ENCODE data around the gene CXCR5. TPM values are rescaled to one million over a fixed set of nuclear protein-coding genes. Genes with fewer than 3 reads are reported as not detected.
A peak's percentile ranks its signal among the peaks of the same experiment; 100 is the strongest.

The CXCR5 gene
- total RNA-seq, 1 experiment from 2014 or later: not detected

- DNase-seq (ENCODE audit: unreplicated experiment): no peak
- ChIA-PET CTCF (no interaction called here), POLR2A (no interaction called here)
- H3K27ac Mint-ChIP-seq (ENCODE audit: low read depth, unreplicated experiment): no peak overlapping the region
- H3K4me1 Mint-ChIP-seq (ENCODE audit: insufficient read depth, unreplicated experiment): peaks cover 4% of the 10 kb centered on the region
- no peaks in the 10 kb centered on the region for H3K27me3 Mint-ChIP-seq (ENCODE audit: insufficient read depth, unreplicated experiment)
- H3K9me3 Mint-ChIP-seq (ENCODE audit: unreplicated experiment): no peaks in the 10 kb centered on the region
- TSS peak; percentile 5 for BruUV-seq (replicated peaks)
- H3K36me3 Mint-ChIP-seq (ENCODE audit: insufficient read depth, unreplicated experiment): peaks cover 79% of the 10 kb centered on the region
- H3K4me3 Mint-ChIP-seq (ENCODE audit: unreplicated experiment): no peak overlapping the region
- intact Hi-C loops (cut with micrococcal nuclease): no loop called here
- no peak for TF ChIP-seq CTCF (IDR thresholded peaks at IDR 0.05; ENCODE audit: unreplicated experiment)
Measured at GRCh38 chr11:118896921-118897591, 13.4 kb downstream of the CXCR5 start.

- DNase-seq (ENCODE audit: unreplicated experiment): no peak
- intact Hi-C loops (cut with micrococcal nuclease): no loop called here
- no peak overlapping the region for H3K27ac Mint-ChIP-seq (ENCODE audit: low read depth, unreplicated experiment)
Measured at GRCh38 chr11:118897721-118898310, 14.1 kb downstream of the CXCR5 start.

GRCh38 chr11:118898400-118899295 lies 15.0 kb downstream of the CXCR5 start:
- CTCF ChIA-PET: interaction anchor here (1.0 to 1.3 kb wide), 2 partner anchors 10 to 30 kb away, joined by 3 to 4 read pairs; no protein-coding TSS in a partner anchor

More at GRCh38 chr11:118897721-118898310, 14.1 kb downstream of the CXCR5 start:
- peaks cover 4% of the 10 kb centered on the region for H3K4me1 Mint-ChIP-seq (ENCODE audit: insufficient read depth, unreplicated experiment)
- H3K9me3 Mint-ChIP-seq (ENCODE audit: unreplicated experiment): no peaks in the 10 kb centered on the region
- ChIA-PET POLR2A (no interaction called here), CTCF (no interaction called here)
- peaks cover 82% of the 10 kb centered on the region for H3K36me3 Mint-ChIP-seq (ENCODE audit: insufficient read depth, unreplicated experiment)
- BruUV-seq (replicated peaks): no TSS peak
- no peak for TF ChIP-seq CTCF (IDR thresholded peaks at IDR 0.05; ENCODE audit: unreplicated experiment)
- no peaks in the 10 kb centered on the region for H3K27me3 Mint-ChIP-seq (ENCODE audit: insufficient read depth, unreplicated experiment)
- H3K4me3 Mint-ChIP-seq (ENCODE audit: unreplicated experiment): no peak overlapping the region

More at GRCh38 chr11:118898400-118899295, 15.0 kb downstream of the CXCR5 start:
- POLR2A ChIA-PET: interaction anchor here (1.3 kb wide), 1 partner anchor 108 kb away, joined by 6 read pairs; the partner anchor contains the start of gene DDX6
- H3K36me3 Mint-ChIP-seq (ENCODE audit: insufficient read depth, unreplicated experiment): peaks cover 83% of the 10 kb centered on the region
- intact Hi-C loops (cut with micrococcal nuclease): no loop called here
- H3K4me3 Mint-ChIP-seq (ENCODE audit: unreplicated experiment): no peak overlapping the region
- TF ChIP-seq CTCF (IDR thresholded peaks at IDR 0.05; ENCODE audit: unreplicated experiment): no peak
- peaks cover 4% of the 10 kb centered on the region for H3K4me1 Mint-ChIP-seq (ENCODE audit: insufficient read depth, unreplicated experiment)
- H3K27me3 Mint-ChIP-seq (ENCODE audit: insufficient read depth, unreplicated experiment): no peaks in the 10 kb centered on the region
- BruUV-seq (replicated peaks): no TSS peak
- no peak for DNase-seq (ENCODE audit: unreplicated experiment)
- H3K27ac Mint-ChIP-seq (ENCODE audit: low read depth, unreplicated experiment): no peak overlapping the region
- H3K9me3 Mint-ChIP-seq (ENCODE audit: unreplicated experiment): no peaks in the 10 kb centered on the region

Data from MCF 10A (cell line).